Mesendoderm (in vitro differentiated cells): ENCODE results near the gene PTPRU.

ENCODE experiments used
- DNase-seq: peaks from one replicate; pipeline ENCODE4 v3.0.0; 2013
- H2AK5ac ChIP-seq: 2 replicates; pipeline ENCODE4 v1.6.1; 2013; ENCODE audit warnings: low read length, inconsistent platforms
- H2BK120ac ChIP-seq: 2 replicates; pipeline ENCODE4 v1.6.1; 2013; ENCODE audit warnings: low read depth, mild to moderate bottlenecking, low read length, moderate library complexity, mixed read lengths
- H2BK15ac ChIP-seq: replicated peaks from 2 replicates; pipeline ENCODE4 v1.6.1; 2013; ENCODE audit warnings: low read depth, mild to moderate bottlenecking, moderate library complexity
- H2BK5ac ChIP-seq: 2 replicates; pipeline ENCODE4 v1.6.1; 2013; ENCODE audit warnings: low read length, inconsistent platforms
- H3K18ac ChIP-seq: 2 replicates; pipeline ENCODE4 v1.6.1; 2013; ENCODE audit warnings: mild to moderate bottlenecking, low read length, mixed read lengths
- H3K23ac ChIP-seq: one replicate; pipeline ENCODE4 v1.6.1; 2013; ENCODE audit warnings: low read length
- H3K27ac ChIP-seq: 2 replicates; pipeline ENCODE4 v1.5.1; 2013; ENCODE audit warnings: low read depth, mild to moderate bottlenecking, inconsistent platforms, low read length, moderate library complexity
- H3K27me3 ChIP-seq: 2 replicates; pipeline ENCODE4 v1.6.1; 2013; ENCODE audit warnings: low read length, control low read depth, mild to moderate bottlenecking, inconsistent platforms; ENCODE audit not compliant: insufficient read depth, poor library complexity
- H3K36me3 ChIP-seq: 2 replicates; pipeline ENCODE4 v1.6.1; 2013; ENCODE audit warnings: low read length, inconsistent platforms; ENCODE audit not compliant: control insufficient read depth, insufficient read depth
- H3K4ac ChIP-seq: one replicate; pipeline ENCODE4 v1.6.1; 2013; ENCODE audit warnings: low read depth, mild to moderate bottlenecking, low read length, moderate library complexity
- H3K4me1 ChIP-seq: 2 replicates; pipeline ENCODE4 v1.6.1; 2013; ENCODE audit warnings: low read depth, low read length, inconsistent platforms; ENCODE audit not compliant: control insufficient read depth
- H3K4me2 ChIP-seq: 2 replicates; pipeline ENCODE4 v1.6.1; 2013; ENCODE audit warnings: low read length
- H3K4me3 ChIP-seq: 2 replicates; pipeline ENCODE4 v1.5.1; 2013; ENCODE audit warnings: mild to moderate bottlenecking, low read length
- H3K56ac ChIP-seq: one replicate; pipeline ENCODE4 v1.6.1; 2013; ENCODE audit warnings: low read length
- H3K79me1 ChIP-seq: 2 replicates; pipeline ENCODE4 v1.6.1; 2013; ENCODE audit warnings: low read length, inconsistent platforms
- H3K79me2 ChIP-seq: 2 replicates; pipeline ENCODE4 v1.6.1; 2013; ENCODE audit warnings: mild to moderate bottlenecking, low read length; ENCODE audit not compliant: control insufficient read depth, insufficient read depth
- H3K9ac ChIP-seq: 2 replicates; pipeline ENCODE4 v1.6.1; 2013; ENCODE audit warnings: low read length, inconsistent platforms
- H4K5ac ChIP-seq: one replicate; pipeline ENCODE4 v1.6.1; 2013; ENCODE audit warnings: low read length
- H4K8ac ChIP-seq: one replicate; pipeline ENCODE4 v1.6.1; 2013; ENCODE audit warnings: low read depth, mild to moderate bottlenecking, control low read depth, low read length, moderate library complexity
- WGBS: extraction: QIAGEN DNeasy Blood & Tissue Kit; methylation state at CpG from one replicate; pipeline ENCODE4 v1.1.7; 2013; ENCODE audit warnings: low lambda C conversion rate, missing lambda C conversion rate; ENCODE audit not compliant: insufficient coverage; ENCODE audit errors: extremely low coverage; 5-methylcytosine and 5-hydroxymethylcytosine counted together

PTPRU gene

DNA sequence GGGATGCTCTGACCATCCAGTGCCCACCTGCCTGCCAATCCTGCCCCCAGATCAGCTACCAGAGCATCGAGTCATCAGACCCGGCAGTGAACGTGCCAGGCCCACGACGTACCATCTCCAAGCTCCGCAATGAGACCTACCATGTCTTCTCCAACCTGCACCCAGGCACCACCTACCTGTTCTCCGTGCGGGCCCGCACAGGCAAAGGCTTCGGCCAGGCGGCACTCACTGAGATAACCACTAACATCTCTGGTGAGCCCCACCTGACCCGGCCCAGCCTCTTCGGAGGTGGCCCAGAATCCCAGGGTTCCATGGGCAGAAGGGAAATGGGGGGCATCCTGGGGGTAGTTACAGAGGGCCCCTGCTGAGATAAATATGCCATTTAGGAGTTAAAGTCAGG is 43.1 kb downstream of the PTPRU start:
- no CpG with 5 or more reads among the region's 13 CpGs for WGBS
- Histone ChIP-seq H3K79me2 (no peaks in the 10 kb centered on the region), H2BK5ac (no peak overlapping the region), H4K8ac (no peak overlapping the region), H3K27ac (no peak overlapping the region), H2BK15ac (no peak overlapping the region), H3K23ac (no peak overlapping the region), H3K79me1 (no peaks in the 10 kb centered on the region), H2BK120ac (no peak overlapping the region), H3K4me3 (no peak overlapping the region), H3K4ac (no peak overlapping the region), H3K4me2 (no peak overlapping the region), H4K5ac (no peak overlapping the region), H3K4me1 (peaks cover 6% of the 10 kb centered on the region), H3K18ac (no peak overlapping the region), H2AK5ac (no peak overlapping the region), H3K56ac (no peak overlapping the region), H3K9ac (no peak overlapping the region), H3K36me3 (peaks cover 11% of the 10 kb centered on the region), H3K27me3 (no peaks in the 10 kb centered on the region)
- no peak for DNase-seq

DNA sequence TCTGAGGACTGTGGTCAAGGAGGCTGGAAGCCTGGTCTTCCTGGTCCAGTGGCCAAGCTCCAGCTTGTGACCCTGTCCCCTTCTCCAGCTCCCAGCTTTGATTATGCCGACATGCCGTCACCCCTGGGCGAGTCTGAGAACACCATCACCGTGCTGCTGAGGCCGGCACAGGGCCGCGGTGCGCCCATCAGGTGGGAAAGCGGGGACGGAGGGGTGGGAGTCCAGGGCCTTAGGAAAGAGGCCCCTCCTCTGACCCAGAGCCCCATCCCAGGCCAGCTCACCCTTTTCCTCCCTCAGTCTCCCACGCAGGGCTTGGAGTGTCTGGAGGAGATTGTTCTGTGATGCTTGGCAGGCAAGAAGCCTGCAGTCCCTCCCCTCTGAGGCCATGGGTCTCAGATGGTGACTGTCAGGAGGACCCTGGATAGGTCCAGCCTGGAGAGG is 43.6 kb downstream of the PTPRU start:
- no peaks in the 10 kb centered on the region for H3K79me2 ChIP-seq
- no peak overlapping the region for H3K18ac ChIP-seq
- H3K27ac ChIP-seq = no peak overlapping the region
- no peaks in the 10 kb centered on the region for H3K27me3 ChIP-seq
- WGBS = no CpG with 5 or more reads among the region's 11 CpGs
- H3K56ac ChIP-seq = no peak overlapping the region
- no peak overlapping the region for H2BK15ac ChIP-seq
- no peak overlapping the region for H3K4ac ChIP-seq
- no peak overlapping the region for H3K4me2 ChIP-seq
- H3K4me3 ChIP-seq = no peak overlapping the region
- H2BK120ac ChIP-seq = no peak overlapping the region
- H4K8ac ChIP-seq = no peak overlapping the region
- no peak overlapping the region for H3K23ac ChIP-seq
- H3K4me1 ChIP-seq = peaks cover 6% of the 10 kb centered on the region
- H2BK5ac ChIP-seq = no peak overlapping the region
- H3K9ac ChIP-seq = no peak overlapping the region
- no peaks in the 10 kb centered on the region for H3K79me1 ChIP-seq
- no peak for DNase-seq
- H4K5ac ChIP-seq = no peak overlapping the region
- H2AK5ac ChIP-seq = no peak overlapping the region
- peaks cover 11% of the 10 kb centered on the region for H3K36me3 ChIP-seq

DNA sequence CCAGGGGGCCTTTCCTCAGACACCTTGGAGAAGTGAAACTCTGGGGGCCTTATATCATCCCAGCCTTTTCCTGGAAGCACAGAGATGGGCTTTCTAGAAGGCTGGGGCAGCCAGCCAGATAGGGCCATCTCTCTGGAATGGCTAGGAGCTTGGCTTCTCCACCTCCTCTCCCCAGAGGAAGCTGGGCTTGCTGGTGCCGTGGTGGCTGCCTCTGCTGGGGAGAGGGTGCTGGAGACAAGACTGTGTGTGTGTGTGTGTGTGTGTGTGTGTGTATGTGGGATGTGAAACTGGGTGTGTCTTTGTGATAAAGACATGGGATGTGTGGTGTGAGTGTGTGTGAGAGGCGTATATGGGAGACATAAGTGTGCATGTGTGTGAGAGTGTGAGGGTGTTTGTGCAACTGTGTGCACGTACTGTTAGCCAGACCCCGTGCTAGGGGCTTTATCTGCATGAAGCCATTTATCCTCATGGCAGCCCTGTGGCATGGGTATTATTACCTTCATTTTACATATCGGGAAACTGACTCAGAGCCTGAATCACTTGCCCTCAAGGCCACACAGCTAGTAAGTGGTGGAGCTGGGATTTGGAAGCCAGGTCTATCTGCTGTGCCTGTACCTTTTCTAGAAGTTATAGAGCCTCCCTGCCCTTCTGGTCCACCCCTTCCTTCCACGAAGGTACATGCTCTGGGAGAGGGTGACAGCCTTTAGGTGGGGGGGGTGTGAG is 44.2 kb downstream of the PTPRU start:
- Histone ChIP-seq H3K18ac (no peak overlapping the region), H3K27ac (no peak overlapping the region), H3K4me3 (no peak overlapping the region), H2BK5ac (no peak overlapping the region), H3K79me2 (no peaks in the 10 kb centered on the region), H3K4me1 (peaks cover 6% of the 10 kb centered on the region), H3K27me3 (no peaks in the 10 kb centered on the region), H3K56ac (peak overlapping the region; percentile 15), H3K23ac (no peak overlapping the region), H4K8ac (no peak overlapping the region), H3K79me1 (no peaks in the 10 kb centered on the region), H2AK5ac (no peak overlapping the region), H3K4ac (no peak overlapping the region), H3K36me3 (peaks cover 8% of the 10 kb centered on the region), H3K4me2 (no peak overlapping the region), H2BK120ac (no peak overlapping the region), H2BK15ac (no peak overlapping the region), H4K5ac (no peak overlapping the region), H3K9ac (no peak overlapping the region)
- 100% methylated on average over 1 of the region's 6 CpGs for WGBS
- no peak for DNase-seq

DNA sequence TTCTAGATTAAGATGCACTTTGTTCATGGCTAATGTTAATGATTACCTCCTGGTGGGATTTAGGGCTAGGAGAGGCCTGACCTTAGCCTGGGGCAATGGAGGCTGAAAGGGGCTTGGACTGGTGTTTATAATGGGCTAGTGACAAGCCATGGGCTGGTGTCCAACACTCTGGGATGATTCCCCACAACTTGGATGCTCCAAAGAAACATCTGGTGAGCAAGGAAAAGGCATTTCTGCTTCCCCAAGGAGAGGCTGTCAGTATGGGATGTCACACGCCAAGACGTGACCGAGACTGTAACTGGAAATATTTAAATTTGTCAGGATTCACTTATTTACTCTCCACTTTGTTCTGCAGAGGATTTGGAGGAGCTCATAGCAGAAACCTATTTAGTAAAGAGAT is 45.2 kb downstream of the PTPRU start:
- H2AK5ac ChIP-seq = no peak overlapping the region
- no peak overlapping the region for H2BK15ac ChIP-seq
- no CpG with 5 or more reads among the region's 3 CpGs for WGBS
- H3K18ac ChIP-seq = no peak overlapping the region
- peaks cover 6% of the 10 kb centered on the region for H3K4me1 ChIP-seq
- H3K4me2 ChIP-seq = no peak overlapping the region
- no peaks in the 10 kb centered on the region for H3K79me1 ChIP-seq
- H2BK5ac ChIP-seq = no peak overlapping the region
- H3K56ac ChIP-seq = no peak overlapping the region
- H3K4ac ChIP-seq = no peak overlapping the region
- H3K36me3 ChIP-seq = peaks cover 7% of the 10 kb centered on the region
- H3K27ac ChIP-seq = no peak overlapping the region
- no peak overlapping the region for H4K5ac ChIP-seq
- no peak for DNase-seq
- no peaks in the 10 kb centered on the region for H3K79me2 ChIP-seq
- H3K4me3 ChIP-seq = no peak overlapping the region
- H3K9ac ChIP-seq = no peak overlapping the region
- H2BK120ac ChIP-seq = no peak overlapping the region
- H4K8ac ChIP-seq = no peak overlapping the region
- H3K23ac ChIP-seq = no peak overlapping the region
- no peaks in the 10 kb centered on the region for H3K27me3 ChIP-seq

DNA sequence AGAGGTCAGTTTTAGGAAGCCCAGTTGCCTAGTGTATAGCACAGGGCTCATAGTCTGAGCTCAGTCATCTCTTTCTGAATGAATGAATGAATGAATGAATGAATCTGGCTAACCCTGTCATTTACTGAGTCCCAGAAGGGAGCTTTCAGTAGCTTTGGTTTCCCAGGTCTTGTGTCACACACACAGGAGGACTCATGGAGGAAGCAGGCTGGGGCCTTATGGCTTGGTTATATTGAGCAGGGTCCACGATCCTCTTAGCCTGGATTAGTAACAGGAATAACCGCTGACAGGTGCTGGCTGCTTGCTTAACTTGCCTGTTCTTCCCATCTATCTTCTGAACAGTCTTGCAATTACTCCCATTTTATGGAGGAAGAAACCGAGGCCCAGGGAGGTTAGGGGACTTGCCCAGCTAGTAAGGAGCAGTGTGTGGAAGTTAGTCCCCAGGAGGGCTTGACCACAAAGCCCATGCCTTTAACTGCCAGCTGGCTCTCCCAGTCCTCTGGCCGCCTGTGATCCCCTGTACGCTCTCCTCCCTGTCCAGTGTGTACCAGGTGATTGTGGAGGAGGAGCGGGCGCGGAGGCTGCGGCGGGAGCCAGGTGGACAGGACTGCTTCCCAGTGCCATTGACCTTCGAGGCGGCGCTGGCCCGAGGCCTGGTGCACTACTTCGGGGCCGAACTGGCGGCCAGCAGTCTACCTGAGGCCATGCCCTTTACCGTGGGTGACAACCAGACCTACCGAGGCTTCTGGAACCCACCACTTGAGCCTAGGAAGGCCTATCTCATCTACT is 46.0 kb downstream of the PTPRU start:
- no peak for DNase-seq

More for the DNA sequence above, 46.0 kb downstream of the PTPRU start:
- no peak overlapping the region for H3K9ac ChIP-seq
- H3K56ac ChIP-seq = peak overlapping the region; percentile 73
- no peak overlapping the region for H3K23ac ChIP-seq
- no peaks in the 10 kb centered on the region for H3K79me2 ChIP-seq
- no peak overlapping the region for H3K4me2 ChIP-seq
- H3K79me1 ChIP-seq = no peaks in the 10 kb centered on the region
- no peak overlapping the region for H4K5ac ChIP-seq
- H2BK5ac ChIP-seq = no peak overlapping the region
- H3K27me3 ChIP-seq = no peaks in the 10 kb centered on the region
- peaks cover 6% of the 10 kb centered on the region for H3K4me1 ChIP-seq
- no peak overlapping the region for H2BK15ac ChIP-seq
- no peak overlapping the region for H3K4ac ChIP-seq
- H4K8ac ChIP-seq = no peak overlapping the region
- no CpG with 5 or more reads among the region's 19 CpGs for WGBS
- no peak overlapping the region for H2BK120ac ChIP-seq
- no peak overlapping the region for H3K4me3 ChIP-seq
- H3K36me3 ChIP-seq = peaks cover 7% of the 10 kb centered on the region
- no peak overlapping the region for H3K18ac ChIP-seq
- no peak overlapping the region for H3K27ac ChIP-seq
- H2AK5ac ChIP-seq = no peak overlapping the region
